Measurements from ENCODE around the gene CEACAM8.

GRCh38 chr19:42577016-42577415 lies 17.7 kb downstream of the CEACAM8 start:
- TF ChIP-seq TARDBP (IDR thresholded peaks at IDR 0.05) = no peak
- TF ChIP-seq ELF4 (IDR thresholded peaks at IDR 0.05) = no peak
- TF ChIP-seq CTBP1 (IDR thresholded peaks at IDR 0.05; ENCODE audit: borderline replicate concordance) = no peak
- no peak for TF ChIP-seq ARNT (IDR thresholded peaks at IDR 0.05)
- no peak for TF ChIP-seq FOXM1 (IDR thresholded peaks at IDR 0.05; ENCODE audit: borderline replicate concordance)
- no peak for TF ChIP-seq BHLHE40 (IDR thresholded peaks at IDR 0.05; ENCODE audit: borderline replicate concordance)
- TF ChIP-seq SP1 (IDR thresholded peaks at IDR 0.05) = no peak
- TF ChIP-seq PKNOX1 (IDR thresholded peaks at IDR 0.05) = no peak
- no peak for TF ChIP-seq L3MBTL2 (conservative IDR thresholded peaks at IDR 0.05)
- TF ChIP-seq FOXK2 (IDR thresholded peaks at IDR 0.05) = no peak
- TF ChIP-seq LEF1 (IDR thresholded peaks at IDR 0.05; ENCODE audit: borderline replicate concordance) = no peak
- no peak for TF ChIP-seq SUZ12 (IDR thresholded peaks at IDR 0.05)
- no peak for TF ChIP-seq FOXA1 (IDR thresholded peaks at IDR 0.05)

Data from HEK293T (cell line).